Subcutaneous abdominal adipose tissue (tissue), 5 donors: ENCODE results near the gene F8A1.
A peak's percentile ranks its signal among the peaks of the same experiment; 100 is the strongest.
"Not testable (repeated sequence)": the region's sequence is repeated elsewhere in the genome, so short reads cannot be mapped to it uniquely, and the experiment has no call there.

Source experiments
- H3K27ac ChIP-seq: one replicate; pipeline ENCODE4 v1.7.0; 2013; ENCODE audit warnings: low read depth, mild to moderate bottlenecking, inconsistent platforms, low read length, moderate library complexity
- H3K27me3 ChIP-seq, 5 donors: one replicate each; pipeline ENCODE4 v1.7.0; 2013; ENCODE audit warnings: low read length in 5 of 5, inconsistent platforms in 1 of 5; ENCODE audit not compliant: control insufficient read depth in 5 of 5, insufficient read depth in 4 of 5
- H3K36me3 ChIP-seq, 5 donors: one replicate each; pipeline ENCODE4 v1.7.0; 2013; ENCODE audit warnings: low read length in 5 of 5; ENCODE audit not compliant: control insufficient read depth in 5 of 5, insufficient read depth in 5 of 5
- H3K4me1 ChIP-seq, 5 donors: one replicate each; pipeline ENCODE4 v1.7.0; 2013; ENCODE audit warnings: low read length in 5 of 5, mild to moderate bottlenecking in 3 of 5, moderate library complexity in 1 of 5; ENCODE audit not compliant: control insufficient read depth in 5 of 5, insufficient read depth in 5 of 5
- H3K4me3 ChIP-seq, 5 donors: one replicate each; pipeline ENCODE4 v1.7.0; 2013; ENCODE audit warnings: low read length in 5 of 5, low read depth in 1 of 5
- H3K9ac ChIP-seq, 5 donors: one replicate each; pipeline ENCODE4 v1.7.0; 2013; ENCODE audit warnings: low read length in 5 of 5, mild to moderate bottlenecking in 4 of 5, moderate library complexity in 3 of 5
- H3K9me3 ChIP-seq, 5 donors: one replicate each; pipeline ENCODE4 v1.7.0; 2013; ENCODE audit warnings: low read length in 5 of 5; ENCODE audit not compliant: control insufficient read depth in 5 of 5
- donor health status: healthy.
- donor health status: healthy.
- donor health status: healthy.
- donor health status: healthy.
- donor health status: healthy.

The F8A1 gene

GRCh38 chrX:154886069-154886788 lies at the start of gene F8A1:
F8A1 (plus strand) TSS chrX:154886355; CDS start chrX:154886375, 20 bp downstream.
- not testable (repeated sequence) for H3K4me1 ChIP-seq, H3K9me3 ChIP-seq, H3K27me3 ChIP-seq, H3K27ac ChIP-seq, H3K36me3 ChIP-seq, H3K9ac ChIP-seq
- H3K4me3 ChIP-seq, result peak within 1 kb of the TSS in 2 of 5 donors; percentile 32 to 50

- H3K27ac ChIP-seq, result no peak overlapping the region
- H3K27me3 ChIP-seq, result no peaks in the 10 kb centered on the region
- peaks cover 0 to 3% (median 0%) of the 10 kb centered on the region in 5 donors for H3K4me1 ChIP-seq
- no peaks in the 10 kb centered on the region for H3K9me3 ChIP-seq
- H3K36me3 ChIP-seq, result peaks cover 0 to 4% (median 0%) of the 10 kb centered on the region in 5 donors
- no peak overlapping the region for H3K9ac ChIP-seq
- H3K4me3 ChIP-seq, result no peak overlapping the region
Observed at GRCh38 chrX:154840856-154841255, 45.3 kb upstream of the F8A1 start.

GRCh38 chrX:154850957-154851611 lies 35.1 kb upstream of the F8A1 start:
- H3K9me3 ChIP-seq, result peaks cover 0 to 4% (median 0%) of the 10 kb centered on the region in 5 donors
- no peaks in the 10 kb centered on the region for H3K4me1 ChIP-seq
- no peak overlapping the region for H3K4me3 ChIP-seq
- no peak overlapping the region for H3K27ac ChIP-seq
- H3K36me3 ChIP-seq, result peaks cover 0 to 7% (median under 1%) of the 10 kb centered on the region in 5 donors
- H3K9ac ChIP-seq, result no peak overlapping the region
- no peaks in the 10 kb centered on the region for H3K27me3 ChIP-seq

- H3K36me3 ChIP-seq, result peaks cover 0 to 23% (median 9%) of the 10 kb centered on the region in 5 donors
- H3K9me3 ChIP-seq, result no peaks in the 10 kb centered on the region
- no peaks in the 10 kb centered on the region for H3K4me1 ChIP-seq
- no peak overlapping the region for H3K4me3 ChIP-seq
- H3K9ac ChIP-seq, result no peak overlapping the region
- no peak overlapping the region for H3K27ac ChIP-seq
- no peaks in the 10 kb centered on the region for H3K27me3 ChIP-seq
Observed at GRCh38 chrX:154855256-154855655, 30.9 kb upstream of the F8A1 start.

GRCh38 chrX:154868522-154868921 lies 17.6 kb upstream of the F8A1 start:
- H3K9me3 ChIP-seq, result peaks cover 6 to 21% (median 12%) of the 10 kb centered on the region in 5 donors
- H3K27ac ChIP-seq, H3K36me3 ChIP-seq, H3K4me3 ChIP-seq, H3K4me1 ChIP-seq, H3K27me3 ChIP-seq, H3K9ac ChIP-seq: not testable (repeated sequence)

- H3K27me3 ChIP-seq, result no peaks in the 10 kb centered on the region
- no peaks in the 10 kb centered on the region for H3K36me3 ChIP-seq
- no peak overlapping the region for H3K4me3 ChIP-seq
- H3K9me3 ChIP-seq, result peaks cover 0 to 3% (median 2%) of the 10 kb centered on the region in 5 donors
- no peak overlapping the region for H3K27ac ChIP-seq
- H3K9ac ChIP-seq, result no peak overlapping the region
- no peaks in the 10 kb centered on the region for H3K4me1 ChIP-seq
Observed at GRCh38 chrX:154873329-154873728, 12.8 kb upstream of the F8A1 start.

GRCh38 chrX:154884069-154884468 lies 2.1 kb upstream of the F8A1 start:
- not testable (repeated sequence) for H3K9me3 ChIP-seq, H3K27ac ChIP-seq, H3K36me3 ChIP-seq, H3K9ac ChIP-seq, H3K27me3 ChIP-seq, H3K4me1 ChIP-seq, H3K4me3 ChIP-seq

- H3K27me3 ChIP-seq, H3K9me3 ChIP-seq, H3K4me1 ChIP-seq, H3K9ac ChIP-seq, H3K27ac ChIP-seq, H3K36me3 ChIP-seq, H3K4me3 ChIP-seq: not testable (repeated sequence)
Observed at GRCh38 chrX:154885057-154885456, 1.1 kb upstream of the F8A1 start.

GRCh38 chrX:154885549-154885948 lies 606 bp upstream of the F8A1 start:
- H3K9me3 ChIP-seq, H3K9ac ChIP-seq, H3K36me3 ChIP-seq, H3K4me3 ChIP-seq, H3K4me1 ChIP-seq, H3K27me3 ChIP-seq, H3K27ac ChIP-seq: not testable (repeated sequence)

GRCh38 chrX:154886789-154887221 lies 650 bp downstream of the F8A1 start:
- not testable (repeated sequence) for H3K9me3 ChIP-seq, H3K27ac ChIP-seq, H3K9ac ChIP-seq, H3K36me3 ChIP-seq, H3K4me1 ChIP-seq, H3K27me3 ChIP-seq, H3K4me3 ChIP-seq
